Rectal smooth muscle tissue (tissue), 1 donor: Measurements from ENCODE around the gene MORN3.
"Not testable (repeated sequence)": the region's sequence is repeated elsewhere in the genome, so short reads cannot be mapped to it uniquely, and the experiment has no call there.

Source experiments
- H3K27ac ChIP-seq: one replicate; pipeline ENCODE4 v1.7.0; 2013; ENCODE audit warnings: low read depth, low read length, inconsistent platforms
- H3K27me3 ChIP-seq: one replicate; pipeline ENCODE4 v1.7.0; 2013; ENCODE audit warnings: low read length; ENCODE audit not compliant: control insufficient read depth, insufficient read depth
- H3K36me3 ChIP-seq: one replicate; pipeline ENCODE4 v1.7.0; 2013; ENCODE audit warnings: low read length; ENCODE audit not compliant: control insufficient read depth, insufficient read depth
- H3K4me1 ChIP-seq: one replicate; pipeline ENCODE4 v1.7.0; 2013; ENCODE audit warnings: low read length; ENCODE audit not compliant: control insufficient read depth, insufficient read depth
- H3K4me3 ChIP-seq: one replicate; pipeline ENCODE4 v1.7.0; 2013; ENCODE audit warnings: low read length
- H3K9ac ChIP-seq: one replicate; pipeline ENCODE4 v1.7.0; 2013; ENCODE audit warnings: low read length

MORN3 gene, protein sequence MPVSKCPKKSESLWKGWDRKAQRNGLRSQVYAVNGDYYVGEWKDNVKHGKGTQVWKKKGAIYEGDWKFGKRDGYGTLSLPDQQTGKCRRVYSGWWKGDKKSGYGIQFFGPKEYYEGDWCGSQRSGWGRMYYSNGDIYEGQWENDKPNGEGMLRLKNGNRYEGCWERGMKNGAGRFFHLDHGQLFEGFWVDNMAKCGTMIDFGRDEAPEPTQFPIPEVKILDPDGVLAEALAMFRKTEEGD

DNA sequence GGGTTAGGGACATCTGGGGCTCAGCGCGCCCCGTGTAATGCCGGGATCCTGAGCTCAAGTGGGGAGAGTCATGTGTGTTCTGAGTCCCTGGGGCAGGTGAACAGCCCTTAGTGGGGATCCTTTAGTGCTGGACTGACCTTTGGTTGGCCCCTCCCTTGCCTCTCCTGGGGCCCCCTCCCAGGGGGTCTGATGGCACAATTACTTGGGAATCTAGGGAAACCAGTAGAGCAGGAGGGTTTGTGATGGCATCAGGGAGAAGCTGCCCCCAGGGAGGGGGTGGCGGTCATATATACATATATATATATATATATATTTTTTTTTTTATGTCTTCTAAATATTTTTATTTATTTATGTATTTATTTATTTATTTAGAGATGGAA is at the start of gene MORN3:
MORN3 (minus strand) TSS at position 134 of the 380 bp plus-strand sequence. CDS start 171 bp downstream, outside the sequence.
- Histone ChIP-seq H3K27ac (no peak within 1 kb of the TSS), H3K27me3 (no peaks in the 10 kb centered on the region), H3K9ac (no peak within 1 kb of the TSS), H3K36me3 (no peaks in the 10 kb centered on the region), H3K4me3 (no peak within 1 kb of the TSS), H3K4me1 (peaks cover 2% of the 10 kb centered on the region)

DNA sequence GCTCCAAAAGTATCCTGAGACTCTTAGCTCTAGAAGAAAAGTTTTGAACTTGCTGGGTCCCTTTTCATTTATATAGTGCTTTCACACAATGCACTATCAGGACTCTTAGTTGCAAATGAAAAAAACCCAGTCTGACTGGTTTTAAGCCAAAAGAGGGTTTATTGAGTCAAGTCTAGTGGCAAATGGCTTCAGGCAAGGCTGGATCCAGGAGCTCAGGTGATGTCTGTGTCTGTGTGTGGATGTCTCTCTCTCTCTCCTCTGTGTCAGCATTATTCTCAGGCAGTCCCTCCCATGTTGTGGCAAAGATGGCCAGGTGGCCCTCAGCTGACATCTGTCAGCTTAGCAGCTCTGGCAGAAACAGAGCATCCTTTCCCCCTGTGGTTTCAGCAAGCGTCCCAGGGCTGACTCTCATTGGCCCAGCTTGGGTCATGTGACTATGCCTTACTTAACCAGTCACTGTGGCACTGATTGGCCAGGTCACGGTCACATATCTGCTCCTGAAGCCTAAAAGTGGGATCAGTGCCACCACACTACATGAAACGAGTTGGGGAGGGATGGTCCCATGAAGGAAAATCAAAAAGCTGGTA is 49.3 kb upstream of the MORN3 start:
- Histone ChIP-seq H3K27me3 (no peaks in the 10 kb centered on the region), H3K4me3 (no peak overlapping the region), H3K4me1 (no peaks in the 10 kb centered on the region), H3K9ac (no peak overlapping the region), H3K36me3 (no peaks in the 10 kb centered on the region), H3K27ac (no peak overlapping the region)

DNA sequence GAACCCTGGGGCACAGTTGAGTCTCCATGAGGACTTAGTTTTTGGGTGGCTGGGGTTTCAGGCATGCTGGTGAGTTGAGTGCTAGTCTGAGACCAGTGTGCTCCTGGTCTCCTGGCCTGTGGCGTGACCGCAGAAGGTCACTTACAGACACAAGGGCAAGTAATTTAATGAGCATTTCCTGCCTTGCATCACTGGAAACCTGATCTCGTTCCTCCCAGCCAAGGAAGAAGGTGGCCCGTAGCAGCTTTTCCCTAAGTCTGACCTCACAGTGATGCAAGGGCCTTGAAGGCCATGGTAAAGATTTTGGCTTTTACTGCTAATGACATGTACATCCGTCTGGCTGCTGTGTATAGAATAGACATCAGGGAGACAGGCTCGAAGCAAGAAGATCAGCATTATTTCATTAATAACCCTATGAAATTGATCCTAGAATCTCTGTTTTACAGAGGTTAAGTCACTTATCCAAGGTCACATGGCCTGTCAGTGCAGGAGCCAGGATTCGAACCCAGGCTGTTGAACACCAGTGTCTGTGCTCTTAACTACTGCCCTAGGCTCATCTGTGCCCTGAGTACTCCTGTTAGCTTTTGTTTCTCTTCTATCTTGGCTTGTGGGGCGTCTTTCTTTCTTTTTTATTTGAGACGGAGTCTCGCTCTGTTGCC is 47.7 kb upstream of the MORN3 start:
- Histone ChIP-seq H3K4me1 (peaks cover 4% of the 10 kb centered on the region), H3K9ac (no peak overlapping the region), H3K4me3 (no peak overlapping the region), H3K27ac (no peak overlapping the region), H3K36me3 (no peaks in the 10 kb centered on the region), H3K27me3 (no peaks in the 10 kb centered on the region)

DNA sequence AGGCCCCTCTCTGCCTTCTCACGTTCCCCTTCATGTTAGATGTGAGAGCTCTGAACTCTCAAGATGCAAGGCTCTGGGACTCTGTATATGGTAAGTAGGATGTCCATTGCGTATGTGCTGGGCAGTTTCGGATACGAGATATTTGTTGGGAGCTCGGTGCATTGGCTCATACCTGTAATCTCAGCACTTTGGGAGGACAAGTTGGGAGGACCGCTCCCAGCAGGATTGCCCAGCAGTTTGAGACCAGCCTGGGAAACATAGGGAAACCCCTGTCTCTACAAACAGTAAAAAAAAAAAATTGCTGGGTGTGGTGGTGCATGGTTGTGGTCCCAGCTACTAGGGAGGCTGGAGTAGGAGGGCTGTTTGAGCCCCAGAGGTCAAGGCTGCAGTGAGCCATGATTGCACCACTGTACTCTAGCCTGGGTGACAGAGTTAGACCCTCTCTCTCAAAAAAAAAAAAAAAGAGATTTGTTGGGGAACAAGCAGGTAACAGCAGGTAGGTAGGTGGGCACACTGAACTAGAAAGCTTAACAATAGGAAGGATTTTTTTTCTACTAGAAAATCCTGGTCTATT is 46.5 kb upstream of the MORN3 start:
- no peak overlapping the region for H3K27ac ChIP-seq
- H3K4me3 ChIP-seq = no peak overlapping the region
- peaks cover 7% of the 10 kb centered on the region for H3K4me1 ChIP-seq
- no peaks in the 10 kb centered on the region for H3K36me3 ChIP-seq
- H3K9ac ChIP-seq = no peak overlapping the region
- H3K27me3 ChIP-seq = no peaks in the 10 kb centered on the region

DNA sequence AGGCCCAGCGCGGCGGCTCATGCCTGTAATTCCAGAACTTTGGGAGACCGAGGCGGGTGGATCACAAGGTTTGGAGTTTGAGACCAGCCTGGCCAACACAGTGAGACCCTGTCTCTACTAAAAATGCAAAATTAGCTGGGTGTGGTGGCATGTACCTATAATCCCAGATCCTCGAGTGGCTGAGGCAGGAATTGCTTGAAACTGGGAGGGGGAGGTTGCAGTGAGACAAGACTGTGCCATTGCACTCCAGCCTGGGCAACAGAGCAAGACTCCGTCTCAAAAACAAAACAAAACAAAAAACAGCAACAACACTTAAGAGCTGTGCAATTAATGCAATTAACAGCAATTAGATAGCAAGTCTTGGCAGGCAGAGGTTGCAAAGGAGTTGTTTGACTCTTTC is 45.6 kb upstream of the MORN3 start:
- H3K4me1 ChIP-seq, H3K36me3 ChIP-seq, H3K4me3 ChIP-seq, H3K9ac ChIP-seq, H3K27ac ChIP-seq, H3K27me3 ChIP-seq: not testable (repeated sequence)

DNA sequence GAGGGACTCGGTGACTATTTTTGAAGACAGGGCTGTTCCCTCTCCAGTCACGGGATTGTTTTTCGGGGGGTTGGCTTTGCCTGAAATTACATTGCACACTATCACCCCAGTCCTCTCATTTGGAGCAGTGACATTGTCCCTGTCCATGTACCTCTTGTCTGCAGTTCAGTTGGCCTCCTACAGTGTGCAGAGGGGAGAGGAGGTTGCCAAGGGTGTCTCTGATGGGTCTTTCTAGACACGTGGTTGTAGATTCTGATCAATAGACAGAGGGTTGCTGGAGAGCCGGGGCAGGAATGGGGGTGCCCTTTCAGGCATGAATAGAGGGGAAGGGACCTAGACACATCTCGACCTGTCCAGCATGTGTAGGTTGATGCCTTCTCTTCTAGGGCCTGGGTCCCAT is 44.3 kb upstream of the MORN3 start:
- no peak overlapping the region for H3K27ac ChIP-seq
- H3K27me3 ChIP-seq = no peaks in the 10 kb centered on the region
- no peak overlapping the region for H3K9ac ChIP-seq
- peak overlapping the region; percentile 76 for H3K4me3 ChIP-seq
- H3K36me3 ChIP-seq = no peaks in the 10 kb centered on the region
- peaks cover 7% of the 10 kb centered on the region for H3K4me1 ChIP-seq

DNA sequence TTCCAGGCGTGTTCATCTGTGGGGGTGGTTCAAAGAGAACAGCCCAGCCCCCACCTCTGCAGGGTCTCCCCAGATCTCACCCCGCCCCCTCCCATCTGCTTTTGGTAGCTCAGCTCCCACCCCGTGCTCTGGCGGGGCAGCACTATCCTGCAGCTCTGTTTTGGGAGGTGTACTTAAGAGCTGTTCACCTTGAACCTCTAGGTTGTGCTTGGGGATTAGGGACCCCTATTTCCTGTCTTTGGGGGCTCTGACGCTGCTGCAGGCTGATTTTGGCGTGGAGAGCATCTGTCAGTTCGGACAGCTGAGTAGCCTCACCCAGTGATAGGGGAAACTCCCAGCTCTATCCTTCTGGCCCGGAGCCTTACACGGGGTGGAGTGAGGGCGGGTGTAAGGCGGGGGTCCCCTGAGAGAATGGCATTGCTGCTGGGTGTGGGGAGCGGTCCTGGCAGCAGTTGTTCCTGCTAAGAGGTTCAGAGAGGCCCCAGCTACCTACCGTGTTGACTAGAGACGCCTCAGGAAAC is 43.9 kb upstream of the MORN3 start:
- H3K4me3 ChIP-seq = peak overlapping the region; percentile 76
- H3K36me3 ChIP-seq = no peaks in the 10 kb centered on the region
- no peaks in the 10 kb centered on the region for H3K27me3 ChIP-seq
- no peak overlapping the region for H3K27ac ChIP-seq
- H3K4me1 ChIP-seq = peaks cover 7% of the 10 kb centered on the region
- no peak overlapping the region for H3K9ac ChIP-seq

DNA sequence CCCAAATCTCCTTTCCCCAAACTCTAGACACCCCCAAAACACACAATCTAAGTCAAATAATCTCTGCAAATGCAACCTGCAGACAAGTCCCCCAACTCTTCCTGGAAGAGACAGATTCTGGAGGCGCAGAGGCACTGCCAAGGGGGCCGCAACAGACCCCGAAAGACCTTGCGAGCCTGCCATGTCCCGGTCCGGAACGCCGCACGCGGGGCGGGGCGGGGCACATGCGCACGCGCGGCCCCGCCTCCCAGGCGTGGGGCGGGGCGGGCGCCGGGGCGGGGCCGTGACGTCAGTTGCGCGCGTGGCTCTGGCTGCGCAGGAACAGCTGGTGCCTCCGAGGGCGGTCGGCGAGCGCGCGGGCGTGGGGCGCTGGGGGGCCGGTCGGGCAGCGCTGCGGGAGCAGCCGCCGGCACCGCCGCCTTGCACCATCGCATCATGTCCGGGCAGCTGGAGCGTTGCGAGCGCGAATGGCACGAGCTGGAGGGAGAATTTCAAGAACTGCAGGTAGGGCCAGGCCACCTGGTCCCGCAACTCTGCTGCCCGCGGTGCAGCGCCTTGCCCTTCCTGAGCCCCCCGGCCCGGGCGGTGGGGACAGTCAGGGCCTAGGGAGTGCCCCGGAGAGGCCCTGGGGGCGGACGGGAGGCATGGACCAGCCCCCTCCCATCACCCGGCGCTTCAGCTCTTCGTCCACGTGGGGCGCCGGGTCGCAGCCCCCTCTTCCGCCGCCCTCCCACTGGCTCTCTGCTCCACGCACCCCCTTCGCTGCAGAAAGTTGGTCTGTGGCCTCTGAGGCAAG is 43.2 kb upstream of the MORN3 start, which contains the start of gene TMEM120B:
TMEM120B (plus strand) TSS at position 292 of the 796 bp plus-strand sequence; CDS start at position 436, 144 bp downstream.
- H3K27me3 ChIP-seq = no peaks in the 10 kb centered on the region
- peak within 1 kb of the TSS; percentile 89 for H3K9ac ChIP-seq
- peak within 1 kb of the TSS; percentile 76 for H3K27ac ChIP-seq
- no peaks in the 10 kb centered on the region for H3K36me3 ChIP-seq
- H3K4me1 ChIP-seq = peaks cover 7% of the 10 kb centered on the region
- peak within 1 kb of the TSS; percentile 96 for H3K4me3 ChIP-seq

DNA sequence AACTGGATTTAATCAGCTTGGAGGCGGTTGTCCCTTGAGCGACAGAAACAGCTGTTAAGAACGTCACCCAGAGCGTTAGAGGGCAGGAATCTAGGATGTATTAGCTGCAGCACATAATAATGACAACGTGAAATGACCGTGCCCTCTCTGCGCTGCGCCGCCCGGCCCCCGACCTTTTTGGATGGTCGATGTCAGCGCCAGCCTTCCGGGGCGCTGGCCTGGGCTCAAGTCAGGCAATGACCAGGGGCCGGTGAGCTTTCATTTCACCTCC is 42.7 kb upstream of the MORN3 start:
- H3K4me1 ChIP-seq = peaks cover 7% of the 10 kb centered on the region
- H3K27ac ChIP-seq = peak overlapping the region; percentile 76
- H3K27me3 ChIP-seq = no peaks in the 10 kb centered on the region
- peak overlapping the region; percentile 89 for H3K9ac ChIP-seq
- H3K4me3 ChIP-seq = peak overlapping the region; percentile 96
- H3K36me3 ChIP-seq = no peaks in the 10 kb centered on the region

DNA sequence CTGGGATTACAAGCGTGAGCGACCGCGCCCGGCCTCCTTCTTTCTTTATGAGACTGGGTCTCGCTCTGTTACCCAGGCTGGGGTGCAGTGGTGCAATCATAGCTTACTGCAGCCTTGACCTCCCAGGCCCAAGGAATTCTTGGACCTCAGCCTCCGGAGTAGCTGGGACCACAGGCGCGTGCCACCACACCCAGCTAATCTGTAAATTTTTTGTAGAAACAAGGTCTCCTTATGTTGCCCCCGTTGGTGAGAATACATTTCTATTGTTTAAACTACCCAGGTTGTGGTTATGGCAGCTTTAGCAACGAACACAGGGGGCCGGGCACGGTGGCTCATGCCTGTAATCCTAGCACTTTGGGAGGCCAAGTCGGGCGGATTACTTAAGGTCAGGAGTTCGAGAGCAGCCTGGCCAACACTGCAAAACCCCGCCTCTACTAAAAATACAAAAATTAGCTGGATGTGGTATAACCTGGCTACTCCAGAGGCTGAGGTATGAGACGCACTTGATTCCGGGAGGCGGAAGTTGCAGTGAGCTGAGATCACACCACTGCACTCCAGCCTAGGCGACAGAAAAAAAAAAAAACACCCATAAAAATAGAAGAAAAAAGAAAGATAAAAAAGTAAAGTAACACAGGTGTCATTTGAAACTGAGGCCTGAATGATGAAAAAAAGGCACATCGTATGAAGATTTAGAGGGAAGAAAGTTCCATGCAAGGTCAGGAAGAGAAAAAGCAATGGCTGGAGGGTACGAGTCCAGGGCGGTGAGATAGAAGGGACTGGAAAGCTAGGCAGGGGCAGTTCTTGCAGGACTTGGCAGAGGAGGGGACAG is 42.1 kb upstream of the MORN3 start:
- peak overlapping the region; percentile 89 for H3K9ac ChIP-seq
- H3K36me3 ChIP-seq = no peaks in the 10 kb centered on the region
- H3K27ac ChIP-seq = peak overlapping the region; percentile 76
- H3K4me3 ChIP-seq = peak overlapping the region; percentile 96
- peaks cover 7% of the 10 kb centered on the region for H3K4me1 ChIP-seq
- no peaks in the 10 kb centered on the region for H3K27me3 ChIP-seq

DNA sequence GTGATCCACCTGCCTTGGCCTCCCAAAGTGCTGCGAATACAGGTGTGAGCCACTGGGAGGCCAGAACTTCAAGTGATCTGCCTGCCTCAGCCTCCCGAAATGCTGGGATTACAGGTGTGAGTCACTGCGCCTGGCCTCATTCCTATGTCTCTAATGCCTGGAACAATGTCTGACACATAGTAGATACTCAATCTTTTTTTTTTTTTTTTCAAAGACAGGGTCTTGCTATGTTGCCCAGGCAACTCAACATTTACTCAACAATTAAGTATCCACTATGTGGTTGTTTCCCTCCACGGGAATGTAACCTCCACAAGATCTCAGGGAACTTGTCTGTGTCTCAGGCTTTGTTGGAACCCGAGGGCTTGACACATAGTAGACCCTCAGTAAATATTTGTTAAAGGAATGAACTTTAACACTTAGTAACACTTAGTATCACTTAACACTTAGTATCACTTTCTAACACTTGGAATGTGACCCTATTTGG is 40.1 kb upstream of the MORN3 start:
- Histone ChIP-seq H3K9ac (no peak overlapping the region), H3K36me3 (no peaks in the 10 kb centered on the region), H3K4me1 (peaks cover 7% of the 10 kb centered on the region), H3K27ac (no peak overlapping the region), H3K27me3 (no peaks in the 10 kb centered on the region), H3K4me3 (no peak overlapping the region)
